Heart left ventricle (tissue), 13 donors: ENCODE measurements around the gene ARHGEF7.

Source experiments
- POLR2A ChIP-seq, 2 donors: fragments of 450-650 bp; IDR thresholded peaks; one replicate each; pipeline ENCODE4 v1.6.1; 2017; ENCODE audit warnings: antibody characterized with exemption in 2 of 2, mild to moderate bottlenecking in 2 of 2, moderate library complexity in 2 of 2
- TF ChIP-seq, protein P1 (sequence below), 12 donors: fragments of 200-600 bp; sonication (generic) in 4 of 12; IDR thresholded peaks; one replicate each; pipeline versions ENCODE4 v1.5.0 to v1.8.0; 2018 to 2022; ENCODE audit warnings: antibody characterized with exemption in 12 of 12, mild to moderate bottlenecking in 5 of 12
- donor health status: ischemic (EF 13 %, LVEDD 7.1; RV severe dilation, severe dysfunction).
- donor health status: DM: no; HTN: yes; CAD: no.
- donor health status: DM: no; HTN: no; CAD: no.
- donor health status: ischemic (EF 25% LVEDD 6.9; RV normal size, moderate dysfunction).
- donor health status: ischemic (EF 25% LVEDD 5.7; RV mildly dilated, moderate dysfunction).
- donor health status: ischemic (EF 35%, LVEDD 5.7; RV mildly dilated, moderate dysfunction).
- donor health status: nonischemic (EF 11% LVEDD 7.7; RV severe dilation, severe dysfunction).
- donor health status: DM: yes; HTN: yes; CAD: no.
- donor health status: PGD.
- donor health status: ischemic (EF 29% LVEDD 5.4; RV normal size, mild dysfunction).
- donor health status: nonischemic (EF 23%, LVEDD 6.1; RV moderate dilation, normal function).

DNA sequence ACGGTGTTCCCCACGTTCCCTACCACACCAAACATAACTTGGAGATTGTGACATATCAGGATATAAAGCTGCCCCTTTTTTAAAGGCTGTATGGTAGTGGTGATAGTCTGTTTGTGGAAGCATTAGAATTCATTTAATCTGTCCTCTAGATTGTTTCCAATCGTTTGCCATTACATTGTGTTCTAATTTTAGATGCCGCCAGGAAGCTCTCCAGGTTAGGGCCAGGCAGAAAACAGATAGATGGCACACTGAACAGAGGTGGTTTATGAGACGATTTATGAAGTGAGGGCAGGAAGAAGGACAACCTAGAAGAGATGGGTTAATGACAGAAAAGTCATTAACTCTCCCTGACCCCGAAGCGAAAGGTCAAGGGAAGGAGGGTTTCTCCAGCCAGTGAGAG is 30.0 kb downstream of the ARHGEF7 start:
- TF ChIP-seq, protein P1, sequence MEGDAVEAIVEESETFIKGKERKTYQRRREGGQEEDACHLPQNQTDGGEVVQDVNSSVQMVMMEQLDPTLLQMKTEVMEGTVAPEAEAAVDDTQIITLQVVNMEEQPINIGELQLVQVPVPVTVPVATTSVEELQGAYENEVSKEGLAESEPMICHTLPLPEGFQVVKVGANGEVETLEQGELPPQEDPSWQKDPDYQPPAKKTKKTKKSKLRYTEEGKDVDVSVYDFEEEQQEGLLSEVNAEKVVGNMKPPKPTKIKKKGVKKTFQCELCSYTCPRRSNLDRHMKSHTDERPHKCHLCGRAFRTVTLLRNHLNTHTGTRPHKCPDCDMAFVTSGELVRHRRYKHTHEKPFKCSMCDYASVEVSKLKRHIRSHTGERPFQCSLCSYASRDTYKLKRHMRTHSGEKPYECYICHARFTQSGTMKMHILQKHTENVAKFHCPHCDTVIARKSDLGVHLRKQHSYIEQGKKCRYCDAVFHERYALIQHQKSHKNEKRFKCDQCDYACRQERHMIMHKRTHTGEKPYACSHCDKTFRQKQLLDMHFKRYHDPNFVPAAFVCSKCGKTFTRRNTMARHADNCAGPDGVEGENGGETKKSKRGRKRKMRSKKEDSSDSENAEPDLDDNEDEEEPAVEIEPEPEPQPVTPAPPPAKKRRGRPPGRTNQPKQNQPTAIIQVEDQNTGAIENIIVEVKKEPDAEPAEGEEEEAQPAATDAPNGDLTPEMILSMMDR (IDR thresholded peaks at IDR 0.05), result no peak
- TF ChIP-seq POLR2A (IDR thresholded peaks at IDR 0.05), result no peak
